ENCODE measurements around the gene SPATA20. TPM values are rescaled to one million over a fixed set of nuclear protein-coding genes. Genes with fewer than 3 reads are reported as not detected.

SPATA20 gene
- total RNA-seq, 4 donors from 2014 or later = 116 to 437 (median 228) TPM

- Histone ChIP-seq H3K27me3 (no peaks in the 10 kb centered on the region), H3K27ac (peak overlapping the region in 1 of 4 donors; percentile 9), H3K36me3 (no peaks in the 10 kb centered on the region), H3K4me1 (peaks cover 0 to 22% (median 2%) of the 10 kb centered on the region in 4 donors), H3K9me3 (no peaks in the 10 kb centered on the region), H3K4me3 (no peak overlapping the region)
- DNase-seq = no peak
- WGBS, 2 donors (ENCODE audit: low coverage in 1 of 2) = 69% methylated on average over 3 of the region's 3 CpGs; no CpG with 5 or more reads in 1 of the 2 donors
- in situ Hi-C loops (cut with MboI; ENCODE audit: low pct_ligation_motif_present in 1 of 4, low pct_unique_long_range_greater_than_20kb in 1 of 4, low sequenced_read_pairs in 3 of 4) (no loop called here), intact Hi-C loops (cut with DNase I; ENCODE audit: low total_unique reads) (no loop called here)
- TF ChIP-seq POLR2A (IDR thresholded peaks at IDR 0.05) = no peak
- no peak for TF ChIP-seq EP300 (IDR thresholded peaks at IDR 0.05; ENCODE audit: low read depth)
- TF ChIP-seq, protein P1, sequence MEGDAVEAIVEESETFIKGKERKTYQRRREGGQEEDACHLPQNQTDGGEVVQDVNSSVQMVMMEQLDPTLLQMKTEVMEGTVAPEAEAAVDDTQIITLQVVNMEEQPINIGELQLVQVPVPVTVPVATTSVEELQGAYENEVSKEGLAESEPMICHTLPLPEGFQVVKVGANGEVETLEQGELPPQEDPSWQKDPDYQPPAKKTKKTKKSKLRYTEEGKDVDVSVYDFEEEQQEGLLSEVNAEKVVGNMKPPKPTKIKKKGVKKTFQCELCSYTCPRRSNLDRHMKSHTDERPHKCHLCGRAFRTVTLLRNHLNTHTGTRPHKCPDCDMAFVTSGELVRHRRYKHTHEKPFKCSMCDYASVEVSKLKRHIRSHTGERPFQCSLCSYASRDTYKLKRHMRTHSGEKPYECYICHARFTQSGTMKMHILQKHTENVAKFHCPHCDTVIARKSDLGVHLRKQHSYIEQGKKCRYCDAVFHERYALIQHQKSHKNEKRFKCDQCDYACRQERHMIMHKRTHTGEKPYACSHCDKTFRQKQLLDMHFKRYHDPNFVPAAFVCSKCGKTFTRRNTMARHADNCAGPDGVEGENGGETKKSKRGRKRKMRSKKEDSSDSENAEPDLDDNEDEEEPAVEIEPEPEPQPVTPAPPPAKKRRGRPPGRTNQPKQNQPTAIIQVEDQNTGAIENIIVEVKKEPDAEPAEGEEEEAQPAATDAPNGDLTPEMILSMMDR (IDR thresholded peaks at IDR 0.05) = no peak
- no peak for TF ChIP-seq POLR2AphosphoS5 (IDR thresholded peaks at IDR 0.05)
These were observed 32.6 kb upstream of the SPATA20 start for GRCh38 chr17:50514388-50514787.

GRCh38 chr17:50514936-50515702, 31.9 kb upstream of the SPATA20 start:
- Histone ChIP-seq H3K4me3 (no peak overlapping the region), H3K4me1 (peaks cover 0 to 22% (median 2%) of the 10 kb centered on the region in 4 donors), H3K9me3 (no peaks in the 10 kb centered on the region), H3K27ac (peak overlapping the region in 1 of 4 donors; percentile 32), H3K36me3 (no peaks in the 10 kb centered on the region), H3K27me3 (no peaks in the 10 kb centered on the region)
- WGBS, 2 donors (ENCODE audit: low coverage in 1 of 2) = 79% methylated on average over 6 of the region's 6 CpGs; no CpG with 5 or more reads in 1 of the 2 donors
- intact Hi-C loops (cut with DNase I; ENCODE audit: low total_unique reads) = no loop called here
- in situ Hi-C loops (cut with MboI; ENCODE audit: low pct_ligation_motif_present in 1 of 4, low pct_unique_long_range_greater_than_20kb in 1 of 4, low sequenced_read_pairs in 3 of 4) = no loop called here
- TF ChIP-seq POLR2A (IDR thresholded peaks at IDR 0.05) (no peak), POLR2AphosphoS5 (IDR thresholded peaks at IDR 0.05) (no peak), EP300 (IDR thresholded peaks at IDR 0.05; ENCODE audit: low read depth) (no peak)
- TF ChIP-seq, protein P1 (IDR thresholded peaks at IDR 0.05) = no peak
- no peak for DNase-seq

DNA sequence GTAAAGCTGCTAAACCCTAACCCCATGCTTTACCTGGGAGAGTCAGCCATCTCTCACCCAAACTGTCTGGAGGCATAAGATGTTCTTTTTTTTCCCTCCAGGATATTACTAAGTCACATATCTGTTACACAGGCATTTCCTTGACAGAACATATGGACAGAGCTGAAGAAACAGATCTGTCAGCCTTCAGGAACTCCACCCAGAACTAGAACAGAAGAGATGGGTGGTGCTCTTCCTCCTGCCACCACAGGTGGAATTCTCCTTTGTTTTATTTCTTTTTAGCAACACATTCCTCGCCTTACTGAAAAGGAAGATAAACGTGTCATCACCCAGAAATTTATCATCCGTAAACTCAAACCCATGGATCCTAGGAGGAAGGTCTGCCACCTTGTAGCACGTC, 30.0 kb upstream of the SPATA20 start:
- peak overlapping the region in 2 of 4 donors; percentile 26 to 32 for H3K27ac ChIP-seq
- intact Hi-C loops (cut with DNase I; ENCODE audit: low total_unique reads) = no loop called here
- DNase-seq = no peak
- no peaks in the 10 kb centered on the region for H3K36me3 ChIP-seq
- TF ChIP-seq POLR2AphosphoS5 (IDR thresholded peaks at IDR 0.05) (no peak), POLR2A (IDR thresholded peaks at IDR 0.05) (no peak), EP300 (IDR thresholded peaks at IDR 0.05; ENCODE audit: low read depth) (no peak)
- TF ChIP-seq, protein P1 (IDR thresholded peaks at IDR 0.05) = peak in 1 of 5 experiments; percentile 10
- no peak overlapping the region for H3K4me3 ChIP-seq
- in situ Hi-C loops (cut with MboI; ENCODE audit: low pct_ligation_motif_present in 1 of 4, low pct_unique_long_range_greater_than_20kb in 1 of 4, low sequenced_read_pairs in 3 of 4) = no loop called here
- peaks cover 0 to 22% (median 2%) of the 10 kb centered on the region in 4 donors for H3K4me1 ChIP-seq
- no peaks in the 10 kb centered on the region for H3K27me3 ChIP-seq
- WGBS, 2 donors (ENCODE audit: low coverage in 1 of 2) = 57 to 72% methylated on average over 1 to 4 of the region's 4 CpGs
- H3K9me3 ChIP-seq = no peaks in the 10 kb centered on the region

DNA sequence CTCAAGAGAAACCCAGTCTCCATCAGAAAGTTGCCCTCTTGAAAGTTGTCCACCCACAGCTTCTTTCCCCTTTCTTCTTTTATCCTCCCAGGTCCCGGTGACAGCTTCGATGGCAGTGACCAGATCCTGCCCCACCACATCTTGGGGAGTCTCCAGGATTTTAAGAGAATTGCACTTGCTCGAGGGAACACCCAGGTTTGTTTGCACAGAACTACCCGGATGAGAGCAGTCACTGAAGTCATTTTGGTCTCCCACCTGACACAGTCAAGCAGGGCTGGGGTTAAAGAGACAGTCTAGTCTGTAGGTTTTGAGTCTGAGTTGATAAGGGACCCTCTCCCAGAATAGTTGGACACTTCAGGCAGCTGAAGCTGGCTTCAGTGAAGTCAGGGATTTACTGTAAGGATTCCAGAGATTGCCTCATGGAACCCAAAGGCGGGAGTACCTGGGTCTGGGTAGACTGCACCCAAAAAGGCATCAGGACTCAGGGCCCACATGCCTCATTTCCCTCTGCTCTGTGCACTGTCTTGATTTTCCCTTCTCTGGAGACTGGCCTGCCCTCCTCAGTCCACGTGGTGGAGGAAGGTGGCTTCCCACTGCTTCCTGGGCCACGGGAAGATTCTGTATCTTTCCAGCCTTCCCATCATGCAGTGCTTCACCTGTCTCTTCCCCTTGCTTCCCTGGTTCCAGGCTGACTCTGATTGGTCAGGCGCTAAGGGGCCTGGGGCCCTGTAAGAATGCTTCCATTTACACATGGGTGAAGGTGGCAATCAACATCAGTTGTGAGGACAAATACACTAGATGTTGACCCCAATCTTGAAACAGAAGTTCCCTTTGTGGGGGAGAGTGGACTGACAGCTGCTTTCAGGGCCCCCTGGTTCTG, 29.2 kb upstream of the SPATA20 start:
- intact Hi-C loops (cut with DNase I; ENCODE audit: low total_unique reads) = no loop called here
- no peak for TF ChIP-seq EP300 (IDR thresholded peaks at IDR 0.05; ENCODE audit: low read depth)
- no peak for TF ChIP-seq POLR2AphosphoS5 (IDR thresholded peaks at IDR 0.05)
- no peak for TF ChIP-seq POLR2A (IDR thresholded peaks at IDR 0.05)
- TF ChIP-seq, protein P1 (IDR thresholded peaks at IDR 0.05) = no peak

More for the DNA sequence above, 29.2 kb upstream of the SPATA20 start:
- in situ Hi-C loops (cut with MboI; ENCODE audit: low pct_ligation_motif_present in 1 of 4, low pct_unique_long_range_greater_than_20kb in 1 of 4, low sequenced_read_pairs in 3 of 4) = no loop called here
- 71% methylated on average over 8 of the region's 8 CpGs; no CpG with 5 or more reads in 1 of the 2 donors for whole genome bisulfite sequencing, 2 donors (ENCODE audit: low coverage in 1 of 2)
- H3K4me3 ChIP-seq = no peak overlapping the region
- peaks cover 0 to 18% (median under 1%) of the 10 kb centered on the region in 4 donors for H3K4me1 ChIP-seq
- no peaks in the 10 kb centered on the region for H3K36me3 ChIP-seq
- no peak for DNase-seq
- no peaks in the 10 kb centered on the region for H3K27me3 ChIP-seq
- H3K27ac ChIP-seq = peak overlapping the region in 2 of 4 donors; percentile 26 to 37
- H3K9me3 ChIP-seq = no peaks in the 10 kb centered on the region
